Natural killer cell (primary cell): ENCODE data around the gene PRKAR1B. TPM values are rescaled to one million over a fixed set of nuclear protein-coding genes. Genes with fewer than 3 reads are reported as not detected.
A peak's percentile ranks its signal among the peaks of the same experiment; 100 is the strongest.

ENCODE experiments used
- ATAC-seq, 3 donors: fragments of 150-1000 bp in 2 of 3; fragments of 200-7000 bp in 1 of 3; cut with Tn5 transposase; 1 replicate in 1 of 3; 2 replicates in 2 of 3; pipeline ENCODE4 v1.10.0; 2021; ENCODE audit warnings: mild to moderate bottlenecking in 2 of 3, moderate library complexity in 2 of 3
- DNase-seq, 2 donors: peaks; one replicate each; pipeline versions ENCODE4 v3.0.0 to v3.0.0-alpha.2; 2013 to 2021; ENCODE audit warnings: mixed read lengths in 1 of 2
- H3K27ac ChIP-seq: one replicate; pipeline ENCODE4 v1.5.1; 2013; ENCODE audit warnings: mild to moderate bottlenecking, low read length
- H3K27me3 ChIP-seq: one replicate; pipeline ENCODE4 v1.6.1; 2013; ENCODE audit warnings: low read length; ENCODE audit not compliant: control insufficient read depth, insufficient read depth
- H3K36me3 ChIP-seq: one replicate; pipeline ENCODE4 v1.6.1; 2013; ENCODE audit warnings: low read length; ENCODE audit not compliant: control insufficient read depth, insufficient read depth
- H3K4me1 ChIP-seq: one replicate; pipeline ENCODE4 v1.6.1; 2013; ENCODE audit warnings: low read length; ENCODE audit not compliant: control insufficient read depth, insufficient read depth
- H3K4me3 ChIP-seq: one replicate; pipeline ENCODE4 v1.5.1; 2013; ENCODE audit warnings: low read length
- H3K9me3 ChIP-seq: one replicate; pipeline ENCODE4 v1.6.1; 2013; ENCODE audit warnings: low read length; ENCODE audit not compliant: control insufficient read depth, insufficient read depth
- H3K27ac Mint-ChIP-seq, 2 donors: one replicate each; pipeline ENCODE4 v1.8.0; 2022; ENCODE audit warnings: mild to moderate bottlenecking in 2 of 2, mixed read lengths in 2 of 2, moderate library complexity in 1 of 2
- H3K27me3 Mint-ChIP-seq, 2 donors: one replicate each; pipeline ENCODE4 v1.8.0; 2022; ENCODE audit warnings: low read depth in 2 of 2, mixed read lengths in 2 of 2
- H3K36me3 Mint-ChIP-seq: one replicate; pipeline ENCODE4 v1.8.0; 2022; ENCODE audit warnings: mixed read lengths
- H3K4me1 Mint-ChIP-seq, 2 donors: one replicate each; pipeline ENCODE4 v1.8.0; 2022; ENCODE audit warnings: mixed read lengths in 2 of 2
- H3K4me3 Mint-ChIP-seq: one replicate; pipeline ENCODE4 v1.8.0; 2022; ENCODE audit warnings: mild to moderate bottlenecking, moderate library complexity, mixed read lengths
- H3K9me3 Mint-ChIP-seq, 2 donors: one replicate each; pipeline ENCODE4 v1.8.0; 2022; ENCODE audit warnings: mixed read lengths in 2 of 2
- WGBS: methylation state at CpG from one replicate; pipeline ENCODE4 v1.1.7; 2013; ENCODE audit warnings: missing lambda C conversion rate; ENCODE audit not compliant: insufficient coverage; 5-methylcytosine and 5-hydroxymethylcytosine counted together
- intact Hi-C: fragments of 100-400 bp; cut with micrococcal nuclease; formaldehyde crosslinking; loops from one replicate; pipeline ENCODE4 v1.14.2; 2022
- total RNA-seq, 4 donors: library from RNA; stranded (reverse); fragments of 120-200 nt in 1 of 4; gene quantifications; one replicate each; pipeline versions ENCODE4 v1.2.3 to v1.2.4, GENCODE V29; 2013 to 2022
- TF ChIP-seq, protein P1 (sequence below): fragments of 200-600 bp; IDR thresholded peaks from one replicate; pipeline ENCODE4 v1.8.0; 2022; ENCODE audit warnings: antibody characterized with exemption

Gene PRKAR1B
- total RNA-seq, 3 donors from 2014 or later (not counting 1 experiment from before 2014, with no cell fraction given): 2.4 to 3.8 (median 3.0) TPM

GRCh38 chr7:585873-586272 is 141.2 kb downstream of the PRKAR1B start:
- Mint-ChIP-seq H3K36me3 (no peaks in the 10 kb centered on the region), H3K9me3 (peaks cover 7 to 8% of the 10 kb centered on the region in 2 donors), H3K4me3 (no peak overlapping the region), H3K27ac (peak overlapping the region in 1 of 2 donors; percentile 9), H3K4me1 (peaks cover 0 to 24% of the 10 kb centered on the region in 2 donors), H3K27me3 (no peaks in the 10 kb centered on the region)
- 83% methylated on average over 5 of the region's 6 CpGs for WGBS
- DNase-seq (no peak), ATAC-seq (no peak)
- Histone ChIP-seq H3K4me3 (no peak overlapping the region), H3K36me3 (no peaks in the 10 kb centered on the region), H3K4me1 (peaks cover 22% of the 10 kb centered on the region), H3K27me3 (no peaks in the 10 kb centered on the region), H3K27ac (no peak overlapping the region), H3K9me3 (peaks cover 5% of the 10 kb centered on the region)
- intact Hi-C loops: no loop called here
- TF ChIP-seq, protein P1, sequence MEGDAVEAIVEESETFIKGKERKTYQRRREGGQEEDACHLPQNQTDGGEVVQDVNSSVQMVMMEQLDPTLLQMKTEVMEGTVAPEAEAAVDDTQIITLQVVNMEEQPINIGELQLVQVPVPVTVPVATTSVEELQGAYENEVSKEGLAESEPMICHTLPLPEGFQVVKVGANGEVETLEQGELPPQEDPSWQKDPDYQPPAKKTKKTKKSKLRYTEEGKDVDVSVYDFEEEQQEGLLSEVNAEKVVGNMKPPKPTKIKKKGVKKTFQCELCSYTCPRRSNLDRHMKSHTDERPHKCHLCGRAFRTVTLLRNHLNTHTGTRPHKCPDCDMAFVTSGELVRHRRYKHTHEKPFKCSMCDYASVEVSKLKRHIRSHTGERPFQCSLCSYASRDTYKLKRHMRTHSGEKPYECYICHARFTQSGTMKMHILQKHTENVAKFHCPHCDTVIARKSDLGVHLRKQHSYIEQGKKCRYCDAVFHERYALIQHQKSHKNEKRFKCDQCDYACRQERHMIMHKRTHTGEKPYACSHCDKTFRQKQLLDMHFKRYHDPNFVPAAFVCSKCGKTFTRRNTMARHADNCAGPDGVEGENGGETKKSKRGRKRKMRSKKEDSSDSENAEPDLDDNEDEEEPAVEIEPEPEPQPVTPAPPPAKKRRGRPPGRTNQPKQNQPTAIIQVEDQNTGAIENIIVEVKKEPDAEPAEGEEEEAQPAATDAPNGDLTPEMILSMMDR: no peak

DNA sequence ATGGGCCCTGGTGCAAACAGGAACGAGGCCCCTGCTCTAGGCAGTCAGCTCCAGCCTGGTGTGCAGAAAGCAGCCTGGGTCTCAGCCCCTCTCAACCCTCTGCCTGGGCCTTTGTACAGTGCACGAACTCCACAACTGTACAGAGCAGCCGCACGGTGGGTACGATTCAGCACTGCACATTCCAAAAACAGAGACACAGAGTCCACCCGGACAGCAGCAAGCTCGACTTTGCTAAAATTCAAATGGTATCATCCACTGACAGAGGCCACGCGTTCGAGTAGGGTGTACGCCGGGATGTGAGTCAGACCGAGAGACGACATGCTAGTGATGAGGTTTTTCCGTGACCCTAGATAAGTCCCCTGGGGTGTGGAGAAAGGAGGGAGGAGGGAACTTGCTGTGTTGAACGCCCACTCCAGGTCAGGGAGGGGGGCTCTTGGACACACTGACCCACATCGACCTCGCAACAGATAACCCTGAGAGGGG is 141.8 kb downstream of the PRKAR1B start:
- DNase-seq (peak in 1 of 2 donors; percentile 39), ATAC-seq (no peak)

DNA sequence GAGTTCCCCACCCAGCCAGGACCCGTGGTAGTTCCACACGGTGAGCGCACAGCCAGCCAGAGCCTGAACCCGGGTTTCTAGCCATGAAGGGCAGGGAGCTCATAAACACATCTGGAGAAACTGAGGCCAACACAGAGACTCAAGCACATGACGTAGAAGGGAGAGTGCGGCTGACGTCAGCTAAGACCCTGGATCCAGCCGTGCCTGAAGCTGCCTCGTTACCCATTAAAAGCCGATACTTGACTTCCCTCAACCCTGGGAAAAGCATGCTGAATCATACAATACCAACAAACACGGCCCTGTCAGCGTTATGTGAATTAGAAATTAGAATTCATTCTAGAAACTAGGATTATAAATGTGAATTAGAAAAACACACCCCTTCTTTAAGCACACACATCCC is 142.3 kb downstream of the PRKAR1B start:
- Histone ChIP-seq H3K27ac (no peak overlapping the region), H3K36me3 (no peaks in the 10 kb centered on the region), H3K4me1 (peaks cover 22% of the 10 kb centered on the region), H3K9me3 (peaks cover 5% of the 10 kb centered on the region), H3K4me3 (no peak overlapping the region), H3K27me3 (no peaks in the 10 kb centered on the region)
- Mint-ChIP-seq H3K9me3 (peaks cover 7 to 8% of the 10 kb centered on the region in 2 donors), H3K27ac (no peak overlapping the region), H3K4me1 (peaks cover 0 to 24% of the 10 kb centered on the region in 2 donors), H3K27me3 (no peaks in the 10 kb centered on the region), H3K4me3 (no peak overlapping the region), H3K36me3 (no peaks in the 10 kb centered on the region)
- intact Hi-C loops: no loop called here
- 94% methylated on average over 10 of the region's 12 CpGs for WGBS
- ATAC-seq: no peak
- no peak for DNase-seq
- TF ChIP-seq, protein P1: no peak

More for the DNA sequence above, 141.8 kb downstream of the PRKAR1B start:
- H3K27ac Mint-ChIP-seq: no peak overlapping the region
- H3K27me3 Mint-ChIP-seq: no peaks in the 10 kb centered on the region
- Histone ChIP-seq H3K4me3 (no peak overlapping the region), H3K27me3 (no peaks in the 10 kb centered on the region), H3K36me3 (no peaks in the 10 kb centered on the region), H3K9me3 (peaks cover 5% of the 10 kb centered on the region), H3K4me1 (peaks cover 22% of the 10 kb centered on the region), H3K27ac (no peak overlapping the region)
- peaks cover 7 to 8% of the 10 kb centered on the region in 2 donors for H3K9me3 Mint-ChIP-seq
- no peak overlapping the region for H3K4me3 Mint-ChIP-seq
- intact Hi-C loops: no loop called here
- 80% methylated on average over 18 of the region's 18 CpGs for WGBS
- TF ChIP-seq, protein P1: no peak
- H3K36me3 Mint-ChIP-seq: no peaks in the 10 kb centered on the region
- peaks cover 0 to 24% of the 10 kb centered on the region in 2 donors for H3K4me1 Mint-ChIP-seq

DNA sequence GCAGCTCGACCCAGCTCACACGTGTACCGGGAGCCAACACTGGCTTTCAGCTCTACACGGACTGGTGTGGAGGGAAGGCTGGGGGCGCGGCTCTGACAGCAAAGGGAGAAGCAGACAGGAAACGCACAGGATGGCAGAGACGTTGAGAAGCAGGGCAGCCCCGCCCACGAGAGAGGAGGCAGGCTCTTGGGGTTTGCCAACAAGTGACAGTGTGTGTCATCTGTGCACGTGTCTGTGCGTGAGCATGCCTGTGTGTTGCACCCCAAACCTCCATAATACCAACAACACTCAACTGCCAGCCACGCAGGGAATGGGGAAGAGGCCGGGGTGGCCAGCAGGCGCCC is 143.0 kb downstream of the PRKAR1B start:
- peaks cover 22% of the 10 kb centered on the region for H3K4me1 ChIP-seq
- peak overlapping the region; percentile 31 for H3K4me3 ChIP-seq
- 54% methylated on average over 15 of the region's 15 CpGs for WGBS
- H3K36me3 ChIP-seq: no peaks in the 10 kb centered on the region
- H3K4me3 Mint-ChIP-seq: peak overlapping the region; percentile 43
- TF ChIP-seq, protein P1: no peak
- H3K4me1 Mint-ChIP-seq: peaks cover 0 to 24% of the 10 kb centered on the region in 2 donors
- peak; percentile 75 to 84 (median 78) for ATAC-seq
- H3K9me3 ChIP-seq: peaks cover 5% of the 10 kb centered on the region
- no peaks in the 10 kb centered on the region for H3K27me3 ChIP-seq
- H3K27ac Mint-ChIP-seq: peak overlapping the region; percentile 38 to 70
- intact Hi-C loops: no loop called here
- peak overlapping the region; percentile 50 for H3K27ac ChIP-seq
- peaks cover 7 to 8% of the 10 kb centered on the region in 2 donors for H3K9me3 Mint-ChIP-seq
- peak; percentile 35 to 94 for DNase-seq
- no peaks in the 10 kb centered on the region for H3K27me3 Mint-ChIP-seq
- no peaks in the 10 kb centered on the region for H3K36me3 Mint-ChIP-seq
